AG04450 (cell line): ENCODE measurements around the gene HIF1A. TPM values are rescaled to one million over a fixed set of nuclear protein-coding genes. Genes with fewer than 3 reads are reported as not detected.

Experiments
- CTCF ChIA-PET: fragments of 300-600, 350-600 bp; formaldehyde crosslinking; extraction: SDS; loops from one replicate; lab custom pipeline; 2022; ENCODE audit warnings: antibody characterized with exemption, inconsistent platforms; lab: Charles Lee
- POLR2A ChIA-PET: fragments of 350-600 bp; formaldehyde crosslinking; extraction: SDS; loops from one replicate; lab custom pipeline; 2021; ENCODE audit warnings: antibody characterized with exemption, inconsistent platforms; lab: Yijun Ruan, JAX
- DNase-seq: peaks from one replicate; pipeline ENCODE4 v3.0.0-alpha.2; 2011; ENCODE audit warnings: low read depth, low spot score
- H3K27ac ChIP-seq: one replicate; pipeline ENCODE4 v1.5.1; 2012; ENCODE audit warnings: low read depth, low read length, control low read depth
- H3K27me3 ChIP-seq: one replicate; pipeline ENCODE4 v1.6.0; 2012; ENCODE audit warnings: low read length; ENCODE audit not compliant: control insufficient read depth, insufficient read depth
- H3K4me3 ChIP-seq: 2 replicates; pipeline ENCODE4 v1.5.1; 2011; ENCODE audit warnings: mild to moderate bottlenecking, low read depth, low read length, control low read depth
- H3K9me3 ChIP-seq: 2 replicates; pipeline ENCODE4 v1.5.1; 2012; ENCODE audit warnings: low read length; ENCODE audit not compliant: control insufficient read depth, insufficient read depth
- CTCF ChIP-seq: IDR thresholded peaks from 2 replicates; pipeline ENCODE4 v1.5.1; 2011; ENCODE audit warnings: low read depth, low read length, control low read depth, inconsistent platforms
- polyA plus RNA-seq: library from polyadenylated mRNA; depleted of rRNA; stranded (reverse); fragments of >200 nt; gene quantifications from 2 replicates; pipeline ENCODE4 v1.2.3, GENCODE V29; 2011

Gene HIF1A
- polyA plus RNA-seq, 1 experiment, result 210 TPM

- Histone ChIP-seq H3K9me3 (no peaks in the 10 kb centered on the region), H3K4me3 (no peak overlapping the region), H3K27ac (no peak overlapping the region), H3K27me3 (no peaks in the 10 kb centered on the region)
- TF ChIP-seq CTCF, result no peak
- ChIA-PET CTCF (interaction anchor here (1.4 kb wide), 1 partner anchor 281 kb away, joined by 3 read pairs; no protein-coding TSS in a partner anchor), POLR2A (no interaction called here)
- DNase-seq, result no peak
Measured at GRCh38 chr14:61756135-61756534, 60.8 kb downstream of the HIF1A start.

DNA sequence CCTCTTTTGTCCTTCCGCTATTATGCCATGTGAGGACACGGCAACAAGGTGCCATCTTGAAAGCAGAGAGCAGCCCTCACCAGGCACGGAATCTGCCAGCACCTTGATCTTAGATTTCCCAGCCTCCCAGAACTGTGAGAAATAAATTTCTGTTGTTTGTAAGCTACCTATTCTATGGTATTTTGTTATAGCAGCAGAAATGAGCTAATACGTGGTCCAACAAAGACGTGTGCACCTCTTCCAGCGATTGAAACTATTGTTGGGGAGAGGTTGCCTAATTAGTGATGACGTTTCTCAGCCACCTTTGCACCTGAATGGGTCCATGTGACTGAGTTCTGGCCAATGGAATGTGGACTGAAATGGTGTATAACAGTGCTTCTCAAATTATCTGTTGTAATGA is 64.6 kb downstream of the HIF1A start:
- ChIA-PET CTCF (no interaction called here), POLR2A (no interaction called here)
- H3K4me3 ChIP-seq, result no peak overlapping the region
- DNase-seq, result no peak
- H3K27ac ChIP-seq, result no peak overlapping the region
- no peak for TF ChIP-seq CTCF
- no peaks in the 10 kb centered on the region for H3K9me3 ChIP-seq
- H3K27me3 ChIP-seq, result no peaks in the 10 kb centered on the region

DNA sequence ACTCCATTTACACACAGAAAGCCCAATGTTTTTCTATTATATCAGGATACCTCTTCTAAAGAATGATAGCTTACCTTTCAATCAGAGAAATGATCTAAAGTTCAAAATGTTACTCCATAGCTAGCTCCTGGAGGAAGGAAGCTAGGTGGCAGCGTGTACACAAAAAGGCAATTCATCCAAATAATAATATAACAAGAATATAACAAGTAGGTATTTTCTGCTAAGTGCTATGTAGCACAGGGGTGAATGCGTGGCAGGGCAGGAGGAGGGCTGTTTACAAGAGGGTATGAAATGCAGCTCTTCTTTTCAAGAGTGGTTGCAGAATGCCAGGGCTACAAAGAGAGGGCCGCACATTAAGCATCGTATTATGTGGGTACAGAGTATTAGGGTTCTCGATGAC is 66.2 kb downstream of the HIF1A start:
- TF ChIP-seq CTCF, result no peak
- Histone ChIP-seq H3K9me3 (no peaks in the 10 kb centered on the region), H3K27ac (peak overlapping the region; percentile 58), H3K27me3 (no peaks in the 10 kb centered on the region), H3K4me3 (peak overlapping the region; percentile 34)
- CTCF ChIA-PET, result interaction anchor here (0.9 to 1.6 kb wide), 3 partner anchors 76 to 291 kb away, joined by 3 to 10 read pairs (median 3); no protein-coding TSS in a partner anchor
- no peak for DNase-seq
- POLR2A ChIA-PET, result interaction anchor here (0.5 to 1.2 kb wide), 7 partner anchors 8 to 341 kb away, joined by 3 to 8 read pairs (median 5); no protein-coding TSS in a partner anchor

DNA sequence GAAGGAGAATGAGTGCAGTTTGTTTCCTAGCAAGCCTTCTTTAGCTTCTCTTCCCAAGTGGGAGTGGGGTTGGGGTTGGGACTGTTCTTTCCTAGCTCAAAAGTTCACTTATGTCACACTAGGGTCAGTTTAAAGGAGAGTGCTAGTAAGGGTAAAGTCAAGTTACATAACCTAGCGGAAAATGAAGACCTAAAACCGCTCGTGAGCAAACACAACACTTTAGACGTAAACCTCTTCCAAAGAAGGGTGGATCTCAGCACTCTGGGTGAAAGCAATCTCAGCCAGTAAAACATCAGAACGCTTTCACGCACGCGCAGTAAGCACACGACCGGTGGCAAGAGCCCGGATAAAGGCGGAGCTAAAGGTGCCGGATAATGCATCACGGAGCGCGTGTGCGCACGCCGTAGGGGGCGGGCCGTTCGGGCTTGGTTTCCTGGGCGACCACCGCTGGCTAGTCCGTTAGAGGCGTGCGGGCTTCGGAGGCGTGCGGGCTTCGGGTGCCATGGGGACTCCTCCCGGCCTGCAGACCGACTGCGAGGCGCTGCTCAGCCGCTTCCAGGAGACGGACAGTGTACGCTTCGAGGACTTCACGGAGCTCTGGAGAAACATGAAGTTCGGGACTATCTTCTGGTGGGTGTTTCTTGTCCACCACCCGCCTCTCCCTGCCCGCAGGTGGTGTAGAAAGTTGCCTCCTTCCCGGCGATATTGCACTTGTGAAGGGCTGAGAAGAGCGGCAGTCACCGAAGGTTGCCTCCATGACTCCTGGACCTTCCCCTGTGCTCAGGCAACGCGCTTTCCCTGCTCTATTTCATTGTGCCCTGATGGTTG is 66.9 kb downstream of the HIF1A start, which contains the start of gene SNAPC1:
TSS of gene SNAPC1 (plus strand) at position 462 of the 828 bp plus-strand sequence. CDS start at position 503, 41 bp downstream.
- Histone ChIP-seq H3K4me3 (peak within 1 kb of the TSS; percentile 95), H3K27me3 (no peaks in the 10 kb centered on the region), H3K9me3 (no peaks in the 10 kb centered on the region), H3K27ac (peak within 1 kb of the TSS; percentile 58)
- CTCF ChIA-PET, result interaction anchor here (0.9 to 1.6 kb wide), 3 partner anchors 75 to 292 kb away, joined by 3 to 10 read pairs (median 3); no protein-coding TSS in a partner anchor
- DNase-seq, result peak; percentile 97
- POLR2A ChIA-PET, result interaction anchor here (0.5 to 1.2 kb wide), 10 partner anchors 9 to 395 kb away, joined by 3 to 8 read pairs (median 4); partner anchors contain the start of gene HIF1A
- TF ChIP-seq CTCF, result no peak
